ENCODE data around the gene EXOSC5.

EXOSC5 gene

DNA sequence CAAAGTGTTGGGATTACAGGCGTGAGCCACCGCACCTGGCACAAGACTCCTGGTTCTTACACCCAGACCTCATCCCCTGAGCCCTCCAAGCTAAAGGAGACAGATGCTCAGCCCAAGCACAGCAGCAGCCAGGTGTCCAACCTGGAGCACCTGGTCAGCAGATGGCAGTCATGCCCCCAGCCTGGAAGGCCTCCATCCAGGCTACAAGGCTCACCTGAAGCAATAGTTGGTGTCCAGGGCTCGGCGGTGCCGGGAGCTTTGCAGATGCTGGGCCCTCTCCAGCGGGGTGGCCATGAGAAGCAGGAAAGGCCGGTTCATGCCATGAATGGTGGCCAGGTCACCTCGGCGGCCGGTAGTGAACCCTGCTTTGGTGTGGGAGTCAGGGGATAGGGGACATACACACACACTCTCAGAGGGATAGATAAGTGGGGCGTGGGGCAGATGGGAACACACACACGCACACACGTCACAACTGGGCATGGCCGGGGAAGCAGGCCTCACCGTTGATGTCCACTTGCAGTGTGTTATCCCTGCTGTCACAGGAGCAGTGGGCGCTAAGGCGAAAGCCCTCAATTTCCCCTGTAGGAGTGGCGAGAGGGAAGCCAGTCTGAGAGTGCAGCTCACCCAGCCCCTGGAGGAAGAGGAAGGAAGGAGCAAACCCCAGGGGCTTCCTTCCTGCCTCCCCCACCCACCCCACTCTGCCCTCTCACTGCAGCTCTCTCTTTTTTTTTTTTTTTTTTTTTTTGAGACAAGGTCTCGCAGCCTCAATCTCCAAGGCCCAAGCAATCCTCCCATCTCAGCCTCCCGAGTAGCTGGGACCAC, 55.3 kb downstream of the EXOSC5 start:
- DNase-seq (ENCODE audit: low spot score): no peak

DNA sequence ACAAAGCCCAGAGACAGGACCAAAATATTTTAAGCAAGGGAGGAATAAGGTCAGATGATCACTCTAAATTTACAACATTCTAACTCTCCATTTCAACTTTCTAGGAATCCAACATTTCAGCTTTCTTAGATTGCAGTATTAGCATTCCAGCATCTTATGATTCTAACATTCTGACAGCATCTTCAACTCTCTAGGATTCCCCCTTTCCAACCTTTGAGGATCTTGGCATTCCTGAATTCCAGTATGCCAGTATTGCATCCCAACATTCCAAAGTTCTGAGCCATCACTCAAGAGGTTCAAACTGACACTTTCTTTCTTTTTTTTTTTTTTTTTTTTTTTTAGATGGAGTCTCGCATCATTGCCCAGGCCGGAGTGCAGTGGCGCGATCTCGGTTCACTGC, 57.2 kb downstream of the EXOSC5 start:
- no peak for DNase-seq (ENCODE audit: low spot score)

All from SW480 (cell line).